Suppressor macrophage treated with lipopolysaccharide for 4 hours (primary cell): ENCODE measurements around the gene SMCHD1.
A peak's percentile ranks its signal among the peaks of the same experiment; 100 is the strongest.
"Not testable (repeated sequence)": the region's sequence is repeated elsewhere in the genome, so short reads cannot be mapped to it uniquely, and the experiment has no call there.

Experiments
- DNase-seq: peaks from one replicate; pipeline ENCODE4 v3.0.0-alpha.2; 2020

SMCHD1 gene

DNA sequence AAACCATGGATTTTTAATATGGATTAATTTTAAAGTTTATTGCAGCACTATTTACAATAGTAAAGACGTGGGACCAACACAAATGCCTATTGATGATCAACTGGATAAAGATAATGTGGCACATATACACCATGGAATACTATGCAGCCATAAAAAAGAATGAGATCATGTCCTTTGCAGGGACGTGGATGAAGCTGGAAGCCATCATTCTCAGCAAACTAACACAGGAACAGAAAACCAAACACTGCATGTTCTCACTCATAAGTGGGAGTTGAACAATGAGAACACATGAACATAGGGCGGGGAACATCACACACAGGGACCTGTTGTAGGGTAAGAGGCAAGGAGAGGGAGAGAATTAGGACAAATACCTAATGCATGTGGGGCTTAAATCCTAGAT is 5.3 kb downstream of the SMCHD1 start:
- not testable (repeated sequence) for DNase-seq

DNA sequence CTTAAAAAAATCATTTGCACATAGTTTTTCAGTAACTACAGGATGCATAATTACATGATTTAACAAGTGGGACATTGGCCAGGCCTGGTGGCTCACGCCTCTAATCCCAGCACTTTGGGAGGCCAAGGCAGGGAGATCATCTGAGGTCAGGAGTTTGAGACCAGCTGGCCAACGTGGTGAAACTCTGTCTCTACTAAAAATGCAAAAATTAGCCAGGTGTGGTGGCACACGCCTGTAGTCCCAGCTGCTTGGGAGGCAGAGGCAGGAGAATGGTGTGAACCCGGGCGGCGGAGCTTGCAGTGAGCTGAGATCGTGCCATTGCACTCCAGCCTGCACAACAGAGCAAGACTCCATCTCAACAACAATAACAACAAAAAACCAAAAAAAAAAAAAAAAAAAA is 6.8 kb downstream of the SMCHD1 start:
- not testable (repeated sequence) for DNase-seq

DNA sequence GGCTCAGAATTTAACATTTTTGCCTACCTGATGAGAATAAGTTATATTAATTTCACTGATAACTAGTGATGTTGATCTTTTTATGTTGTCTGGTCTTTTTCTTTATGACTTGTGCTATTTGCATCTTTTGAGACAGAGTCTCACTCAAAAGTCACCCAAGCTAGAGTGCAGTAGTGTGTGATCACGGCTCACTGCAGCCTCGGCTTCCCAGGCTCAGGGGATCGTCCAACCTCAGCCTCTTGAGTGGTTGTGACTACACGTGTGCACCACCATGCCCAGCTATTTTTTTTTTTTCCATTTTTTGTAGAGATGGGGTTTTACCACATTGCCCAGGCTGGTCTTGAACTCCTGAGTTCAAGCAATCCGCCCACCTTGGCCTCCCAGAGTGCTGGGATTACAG is 7.5 kb downstream of the SMCHD1 start:
- no peak for DNase-seq

DNA sequence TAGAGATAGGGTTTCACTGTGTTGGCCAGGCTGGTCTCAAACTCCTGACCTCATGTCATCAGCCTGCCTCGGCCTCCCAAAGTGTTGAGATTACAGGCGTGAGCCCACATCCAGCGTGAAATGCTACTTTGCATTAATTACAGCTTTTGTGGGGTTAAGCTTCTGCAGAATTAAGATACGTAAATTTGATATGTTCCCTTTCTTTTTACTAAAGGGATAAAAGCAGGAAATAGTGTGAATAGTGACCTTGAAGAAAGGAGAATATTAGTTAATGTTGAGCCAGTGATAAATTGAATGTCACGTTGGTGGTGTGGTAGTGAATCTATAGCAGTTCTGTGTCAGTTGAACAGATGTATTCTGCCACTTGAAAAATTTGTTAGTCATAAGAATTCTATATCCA is 16.9 kb downstream of the SMCHD1 start:
- no peak for DNase-seq

DNA sequence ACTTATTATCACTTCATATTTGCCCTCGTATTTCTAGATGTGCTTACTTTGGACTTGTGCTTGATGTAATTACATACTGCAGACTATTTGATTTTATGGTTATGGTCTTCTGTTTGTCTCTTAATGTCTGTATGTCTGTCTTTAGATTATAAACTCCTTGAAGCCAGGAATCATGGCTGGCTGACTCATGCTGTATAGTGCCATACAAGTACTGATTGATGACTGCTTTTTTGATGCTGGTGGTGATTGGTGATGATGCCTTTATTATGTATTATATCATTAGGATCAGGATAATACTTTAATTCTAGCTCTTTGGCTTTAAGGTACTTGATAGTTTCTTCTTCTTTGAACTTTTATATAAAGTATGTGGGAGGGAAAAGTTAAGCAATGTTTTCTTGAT is 17.3 kb downstream of the SMCHD1 start:
- DNase-seq: no peak

DNA sequence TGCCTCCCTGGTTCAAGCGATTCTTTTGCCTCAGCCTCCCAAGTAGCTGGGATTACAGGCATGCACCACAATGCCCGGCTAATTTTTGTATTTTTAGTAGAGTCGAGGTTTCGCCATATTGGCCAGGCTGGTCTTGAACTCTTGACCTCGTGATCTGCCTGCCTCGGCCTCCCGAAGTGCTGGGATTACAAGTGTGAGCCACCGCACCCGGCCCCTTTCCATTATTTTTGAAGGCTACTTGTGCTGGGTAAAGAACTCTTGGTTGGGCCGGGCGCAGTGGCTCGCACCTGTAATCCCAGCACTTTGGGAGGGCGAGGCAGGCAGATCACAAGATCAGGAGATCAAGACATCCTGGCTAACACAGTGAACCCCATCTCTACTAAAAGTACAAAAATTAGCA is 23.4 kb downstream of the SMCHD1 start:
- DNase-seq: not testable (repeated sequence)

DNA sequence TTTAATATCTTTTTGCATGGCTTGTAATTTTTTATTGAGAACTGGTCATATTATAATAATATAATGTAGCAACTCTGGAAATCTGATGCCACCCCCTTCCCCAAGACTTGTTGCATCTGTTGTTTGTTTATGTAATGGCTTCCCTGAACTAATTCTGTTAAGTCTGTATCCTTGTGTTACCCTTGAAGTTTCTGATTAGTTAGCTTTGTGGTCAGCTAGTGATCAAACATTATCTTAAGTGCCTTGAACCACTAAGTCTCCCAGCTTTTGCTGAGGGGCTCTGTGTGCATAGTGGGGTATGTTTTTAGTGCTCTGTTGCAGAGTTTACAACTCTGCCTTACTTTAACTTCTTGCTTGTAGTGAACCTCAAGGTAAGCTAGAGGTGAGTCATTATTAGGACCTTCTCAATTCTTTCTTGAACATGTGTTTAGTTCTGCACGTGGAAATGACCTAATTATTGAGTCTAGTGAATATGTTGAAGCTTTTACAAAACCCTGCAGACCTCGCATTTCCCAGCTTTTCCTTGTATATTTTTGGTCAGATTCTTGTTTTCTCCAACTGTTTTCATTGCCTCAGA is 24.8 kb downstream of the SMCHD1 start:
- no peak for DNase-seq

DNA sequence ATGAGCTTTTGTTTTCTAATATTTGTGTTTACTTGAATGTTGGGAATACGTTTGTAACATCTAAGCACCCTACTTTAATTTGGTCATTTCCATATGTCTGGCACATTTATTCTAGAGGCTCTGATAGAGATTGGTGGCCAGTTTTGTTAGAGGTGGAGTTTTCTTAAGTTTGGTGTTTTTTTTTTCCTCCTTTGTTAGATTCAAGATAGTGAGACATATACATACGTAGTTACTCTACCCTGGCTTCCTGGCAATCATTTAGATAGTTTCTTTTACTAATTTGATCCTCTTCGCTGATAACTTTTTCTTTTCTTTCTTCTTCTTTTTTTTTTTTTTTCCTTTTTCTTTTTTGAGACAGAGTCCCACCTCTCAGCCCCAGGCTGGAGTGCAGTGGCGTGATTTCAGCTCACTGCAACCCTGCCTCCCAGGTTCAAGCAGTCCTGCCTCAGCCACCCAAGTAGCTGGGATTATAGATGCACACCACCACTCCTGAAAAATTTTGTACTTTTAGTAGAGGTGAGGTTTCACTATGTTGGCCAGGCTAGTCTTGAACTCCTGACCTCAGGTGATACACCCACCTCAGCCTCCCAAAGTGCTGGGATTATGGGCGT is 26.6 kb downstream of the SMCHD1 start:
- DNase-seq: no peak

DNA sequence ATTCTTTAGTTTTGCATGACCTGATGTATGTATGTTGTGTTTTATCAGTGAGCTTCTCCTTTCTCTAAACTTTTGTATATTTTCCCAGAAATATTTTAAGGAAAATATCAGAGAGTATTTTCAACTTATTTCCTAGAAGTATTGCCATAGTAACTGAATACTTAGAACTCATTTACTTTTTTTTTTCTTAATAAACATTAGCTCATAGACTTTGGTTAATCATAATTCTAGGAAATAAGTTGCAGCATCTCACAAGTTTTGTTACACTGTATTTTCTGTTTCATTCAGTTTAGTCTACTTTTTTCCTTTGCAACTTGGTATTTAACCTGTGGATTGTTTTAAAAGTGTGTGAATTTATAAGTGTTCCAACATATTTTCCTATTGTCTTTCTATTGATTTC is 27.5 kb downstream of the SMCHD1 start:
- DNase-seq: no peak

DNA sequence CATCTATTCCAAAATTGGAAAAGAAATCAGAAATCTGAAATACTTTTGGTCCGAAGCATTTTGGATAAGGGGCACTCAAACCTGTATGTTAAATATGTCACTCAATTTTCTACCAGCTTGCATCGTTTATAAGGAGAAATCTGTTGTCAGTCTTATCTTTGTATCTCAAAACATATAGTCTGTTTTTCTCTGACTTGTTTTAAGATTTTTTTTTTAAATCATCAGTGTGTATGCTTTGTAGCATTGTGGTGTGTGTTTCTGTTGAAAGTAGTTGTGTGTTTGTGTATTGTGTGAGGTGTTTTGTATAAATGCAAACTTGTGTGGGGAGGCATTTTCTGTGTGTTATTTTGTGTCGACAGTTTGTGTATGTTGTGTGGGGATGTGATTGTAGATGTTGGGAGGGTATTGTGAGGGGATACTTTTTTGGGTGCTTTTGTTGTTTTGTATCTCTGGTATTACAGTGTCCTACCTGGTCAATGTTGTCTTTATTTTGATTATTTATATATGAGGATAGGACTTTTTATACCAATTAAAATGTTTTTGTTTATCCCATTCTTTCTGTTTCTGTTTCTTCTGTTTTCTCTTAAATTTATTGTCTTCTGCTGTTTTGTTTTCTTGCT is 30.9 kb downstream of the SMCHD1 start:
- no peak for DNase-seq

DNA sequence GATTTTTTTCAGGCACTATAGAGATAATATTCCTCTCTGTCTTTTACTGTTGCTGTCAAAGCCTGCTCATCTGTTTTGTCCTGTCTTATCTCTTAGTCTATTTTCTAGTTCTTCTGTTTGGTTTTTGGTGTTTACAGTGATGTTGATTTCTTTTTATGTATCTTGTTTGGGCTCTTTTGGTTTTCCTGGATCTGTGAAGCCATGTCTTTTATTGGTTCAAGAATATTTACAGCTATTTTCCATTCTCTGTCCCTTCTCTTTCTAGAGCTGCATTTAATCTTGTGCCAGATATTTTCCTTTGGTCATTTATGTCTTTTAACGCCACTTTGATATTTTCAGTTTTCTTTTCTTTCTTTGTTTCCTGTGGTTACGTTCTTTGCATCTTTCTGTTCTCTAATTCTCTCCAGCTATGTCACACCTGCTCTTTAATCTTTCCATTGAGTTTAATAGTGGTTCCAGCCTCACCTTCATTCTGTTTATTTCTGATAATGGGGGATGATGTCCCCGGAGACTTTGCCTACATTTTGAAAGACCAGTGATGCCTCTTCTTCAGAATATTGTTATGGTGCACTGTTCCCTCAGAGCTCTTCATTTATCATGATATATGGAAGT is 32.0 kb downstream of the SMCHD1 start:
- no peak for DNase-seq

DNA sequence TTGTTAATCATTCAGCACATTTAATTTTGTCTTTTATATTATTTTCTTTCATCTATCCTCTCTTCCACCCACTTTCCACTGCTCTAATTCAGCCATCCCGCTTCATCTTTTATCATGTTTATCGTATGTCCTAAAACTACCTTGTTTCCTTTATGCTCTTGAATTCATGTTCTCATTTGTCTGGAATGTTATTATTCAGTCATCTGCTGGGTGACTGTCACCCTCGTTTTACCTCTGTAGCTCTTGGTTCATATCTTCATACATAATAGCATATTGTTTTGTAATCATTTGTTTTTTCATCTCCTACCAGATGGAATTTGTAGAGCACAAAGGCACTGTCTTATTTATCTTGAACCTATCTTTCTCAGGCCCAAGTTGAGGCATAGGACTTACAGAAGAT is 37.0 kb downstream of the SMCHD1 start:
- no peak for DNase-seq

DNA sequence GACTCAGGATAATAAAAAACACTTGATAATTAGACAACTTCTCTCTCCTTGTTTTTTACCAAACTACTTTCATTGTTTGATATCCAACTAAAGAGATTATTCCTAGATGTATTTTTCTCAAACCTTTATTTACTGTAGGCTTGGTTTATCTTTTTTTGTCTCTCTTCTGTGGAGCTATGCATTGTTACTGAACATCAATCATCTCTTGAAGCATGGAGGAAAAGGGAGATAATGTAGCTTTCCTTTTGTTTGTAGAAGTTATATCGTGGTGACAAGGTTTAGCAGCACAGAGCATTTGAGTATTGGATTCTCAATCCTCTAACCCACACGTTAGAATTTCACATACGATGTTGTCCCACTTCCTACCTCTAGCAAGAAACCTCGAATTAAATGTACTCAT is 41.7 kb downstream of the SMCHD1 start:
- no peak for DNase-seq

DNA sequence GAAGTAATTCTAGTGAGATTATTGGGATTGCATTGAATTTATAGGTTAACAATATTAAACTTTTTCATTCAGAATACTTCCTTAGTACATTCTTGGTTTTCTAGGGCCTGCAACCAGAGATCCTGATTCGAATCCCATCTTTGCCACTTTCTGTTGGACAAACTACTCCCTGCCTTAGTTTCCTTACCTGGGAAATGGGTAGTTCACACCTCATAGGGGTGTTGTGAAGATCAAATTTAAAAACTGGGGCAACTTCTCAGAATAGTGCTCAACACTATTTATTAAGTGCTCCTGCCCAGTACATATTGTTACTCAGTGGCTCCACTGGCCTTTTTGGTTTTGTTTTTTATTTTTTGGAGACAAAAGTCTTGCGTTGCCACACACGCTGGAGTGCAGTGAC is 43.5 kb downstream of the SMCHD1 start:
- no peak for DNase-seq

DNA sequence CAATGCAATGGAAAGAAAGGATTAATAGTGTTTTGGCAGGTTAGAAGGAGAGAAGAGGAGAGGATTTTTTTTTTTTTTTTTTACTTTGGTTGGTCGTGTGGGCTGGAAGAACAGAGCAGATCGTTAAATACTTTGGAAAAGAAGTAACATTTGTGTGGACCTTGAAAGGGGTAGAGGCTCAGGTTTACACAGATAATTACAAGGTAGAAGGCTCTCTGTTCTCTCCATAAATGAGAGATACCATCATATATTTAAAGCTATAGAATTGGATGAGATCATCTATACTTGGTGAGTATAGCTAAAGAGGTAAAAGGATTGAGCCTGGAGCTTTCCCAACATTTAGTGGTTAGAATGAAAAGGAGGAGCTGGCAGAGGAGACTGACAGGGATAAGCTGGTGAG is 49.0 kb downstream of the SMCHD1 start:
- DNase-seq: no peak

DNA sequence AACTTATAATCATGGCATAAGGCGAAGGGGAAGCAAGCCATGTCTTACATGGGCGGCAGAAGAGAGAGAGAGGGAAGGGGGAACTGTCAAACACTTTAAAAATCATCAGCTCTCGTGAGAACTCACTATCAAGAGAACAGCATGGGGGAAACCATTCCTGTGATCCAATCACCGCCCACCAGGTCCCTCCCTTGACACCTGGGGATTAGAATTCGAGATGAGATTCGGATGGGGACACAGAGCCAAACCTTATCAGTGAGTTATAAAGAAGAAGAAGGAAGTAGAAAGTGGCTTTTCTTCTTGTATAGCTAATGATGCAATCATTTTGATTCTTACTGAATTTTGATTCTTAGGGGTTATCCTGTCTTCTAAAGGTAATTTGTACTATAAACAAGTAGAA is 51.4 kb downstream of the SMCHD1 start:
- peak; percentile 4 for DNase-seq

DNA sequence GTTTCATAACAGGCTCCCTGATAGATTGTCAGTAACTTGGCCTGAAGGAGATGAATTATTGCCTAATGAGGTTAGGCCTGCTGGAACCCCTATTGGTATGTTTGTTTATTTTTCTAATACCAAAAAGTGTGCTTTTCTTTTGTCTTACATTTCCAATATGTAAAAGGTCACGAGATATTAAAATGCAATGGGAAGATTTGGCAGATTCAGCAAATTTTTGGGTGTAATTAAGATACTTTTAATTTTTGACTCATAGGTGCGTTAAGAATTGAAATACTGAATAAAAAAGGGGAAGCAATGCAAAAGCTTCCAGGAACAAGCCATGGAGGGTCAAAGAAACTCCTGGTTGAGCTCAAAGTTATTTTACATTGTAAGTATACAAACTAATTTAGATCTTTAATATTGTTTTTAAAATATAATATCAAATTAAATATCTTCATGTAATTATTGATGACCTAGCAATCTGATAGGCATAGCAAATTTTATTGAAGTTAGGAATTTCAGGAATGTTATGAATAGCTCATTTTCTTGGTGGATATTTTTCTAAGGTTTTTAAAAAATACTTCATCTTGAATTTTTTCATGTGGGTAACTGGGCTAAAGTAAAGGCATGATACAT is 52.1 kb downstream of the SMCHD1 start:
- no peak for DNase-seq

DNA sequence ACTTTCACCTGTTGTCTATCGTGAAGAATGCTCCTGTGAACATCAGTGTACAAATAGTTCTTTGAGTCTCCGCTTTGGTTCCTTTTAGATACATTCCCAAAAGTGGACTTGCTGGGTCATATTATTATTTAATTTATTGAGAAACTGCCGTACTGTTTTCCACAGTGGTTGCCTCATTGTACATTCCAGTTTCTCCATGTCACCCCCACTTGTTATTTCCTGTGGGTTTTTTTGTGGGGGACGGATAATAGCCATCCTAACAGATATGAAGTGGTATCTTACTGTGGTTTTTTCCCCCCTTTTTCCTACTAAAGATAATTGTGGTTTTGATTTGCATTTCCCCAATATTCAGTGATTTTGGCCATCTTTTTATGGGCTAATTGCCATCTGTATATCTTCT is 53.8 kb downstream of the SMCHD1 start:
- no peak for DNase-seq

DNA sequence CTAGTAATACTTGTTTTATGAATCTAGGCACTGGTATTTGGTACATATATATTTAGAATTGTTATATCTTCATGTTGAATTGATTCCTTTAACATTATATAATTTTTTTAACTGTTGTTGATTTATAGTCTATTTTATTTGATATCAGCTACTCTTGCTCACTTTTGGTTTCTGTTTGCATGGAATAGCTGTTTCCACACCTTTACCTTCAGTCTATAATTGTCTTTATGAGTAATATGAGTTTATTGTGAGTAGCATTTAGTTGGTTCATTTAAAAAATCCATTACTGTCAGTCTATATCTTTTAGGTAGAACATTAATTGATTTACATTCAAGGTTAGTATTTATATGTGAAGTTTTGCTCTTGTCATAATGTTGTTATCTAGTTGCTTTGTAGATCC is 58.6 kb downstream of the SMCHD1 start:
- DNase-seq: no peak

DNA sequence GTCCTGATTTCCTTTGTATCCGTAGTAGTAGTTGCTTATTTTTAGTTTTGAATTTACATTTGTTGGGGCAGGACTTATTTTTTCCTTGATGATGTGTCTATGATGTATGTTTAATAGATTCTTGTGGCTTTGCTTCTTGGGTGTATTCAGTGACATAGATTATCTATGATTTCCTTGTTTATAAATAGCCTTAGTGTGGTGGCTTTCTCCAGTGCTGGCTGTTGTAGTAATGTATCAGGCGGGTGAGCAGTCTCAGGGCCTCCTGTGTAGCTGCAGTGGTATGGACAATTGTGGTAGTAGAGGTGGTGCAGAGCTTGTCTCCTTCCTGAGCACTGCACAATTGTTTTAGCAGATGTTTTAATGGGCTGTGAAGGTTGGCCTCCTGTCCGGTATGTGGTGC is 60.5 kb downstream of the SMCHD1 start:
- DNase-seq: no peak

DNA sequence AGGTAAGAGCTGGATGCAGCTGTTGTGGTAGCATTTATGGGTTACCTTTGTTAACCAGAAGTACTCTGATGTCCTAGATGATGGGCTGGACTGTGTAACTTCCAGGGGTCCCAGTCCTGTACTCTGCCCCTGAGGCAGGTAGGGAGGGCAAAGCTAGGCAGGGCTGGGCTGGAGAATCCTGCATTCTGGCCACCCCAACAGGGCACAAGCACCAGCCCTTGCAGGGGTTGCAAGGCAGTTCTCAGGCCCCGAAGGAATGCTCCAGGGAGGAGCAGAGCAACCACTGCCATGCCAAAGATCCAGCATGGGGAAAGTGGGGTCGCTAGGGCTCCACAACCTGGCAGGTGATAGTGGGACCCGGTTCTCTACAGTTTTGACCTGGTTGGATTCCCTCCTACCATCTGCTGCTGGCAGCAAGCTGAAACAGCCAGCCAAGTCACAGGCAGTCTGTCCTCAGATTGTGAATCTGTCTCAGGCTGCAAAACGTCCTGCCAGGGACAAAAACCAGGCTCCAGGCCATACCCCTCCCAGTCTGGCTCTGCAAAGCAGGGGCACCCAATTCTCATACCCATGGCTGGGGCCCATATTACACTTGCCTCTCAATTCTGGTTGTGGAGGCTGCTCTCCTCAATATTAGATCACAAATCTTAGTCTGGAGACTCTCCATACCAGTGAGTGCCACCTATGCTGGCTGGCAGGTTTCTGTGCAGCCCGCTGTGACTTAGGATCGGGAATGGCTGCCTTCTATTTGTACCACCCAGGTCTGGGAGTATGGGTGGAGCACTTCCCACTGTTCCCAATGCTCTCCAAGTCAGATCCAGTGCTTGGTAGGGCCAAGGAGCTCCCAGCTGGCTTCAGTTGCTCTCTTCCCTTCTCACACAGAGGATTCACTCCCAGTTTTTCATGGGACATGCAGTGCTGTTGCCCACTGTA is 61.1 kb downstream of the SMCHD1 start:
- DNase-seq: no peak

DNA sequence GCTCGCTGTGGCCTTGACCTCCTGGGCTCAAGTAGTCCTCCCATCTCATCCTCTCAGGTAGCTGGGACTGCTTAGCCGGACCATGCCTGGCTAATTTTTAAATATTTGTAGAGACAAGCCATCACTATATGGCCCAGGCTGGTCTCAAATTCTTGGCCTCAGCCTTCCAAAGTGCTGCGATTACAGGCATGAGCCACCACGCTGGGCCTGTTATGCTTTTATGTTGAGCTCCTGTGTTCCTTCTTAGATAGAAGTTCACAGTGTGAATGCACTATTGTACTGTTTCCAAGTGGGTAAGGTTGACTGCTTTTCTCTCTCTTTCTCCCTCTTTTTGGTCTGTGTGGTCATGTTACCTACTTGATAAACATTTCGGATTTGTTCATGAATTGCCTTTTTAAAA is 61.9 kb downstream of the SMCHD1 start:
- no peak for DNase-seq

DNA sequence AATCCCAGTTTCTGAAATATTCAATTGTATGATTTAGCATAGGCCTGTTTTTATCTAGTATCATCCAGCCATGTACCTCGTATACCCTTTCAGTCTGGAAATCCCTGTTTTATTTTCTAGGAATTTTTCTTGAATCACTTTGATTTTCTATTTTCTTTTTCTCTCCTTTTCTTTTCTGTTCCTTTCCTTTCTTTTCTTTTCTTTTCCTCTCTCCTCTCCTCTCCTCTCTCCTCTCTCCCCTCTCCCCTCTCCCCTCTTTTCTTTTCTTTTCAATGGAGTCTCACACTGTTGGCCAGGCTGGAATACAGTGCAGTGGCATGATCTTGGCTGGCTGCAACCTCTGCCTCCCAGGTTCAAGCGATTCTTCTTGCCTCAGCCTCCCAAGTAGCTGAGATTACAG is 63.5 kb downstream of the SMCHD1 start:
- no peak for DNase-seq
